K562 (cell line): Measurements from ENCODE around the gene CUL1. TPM values are rescaled to one million over a fixed set of nuclear protein-coding genes. Genes with fewer than 3 reads are reported as not detected.

Source experiments
- ATAC-seq: fragments of 200-7000 bp; cut with Tn5 transposase; 3 replicates; pipeline ENCODE4 v1.9.1; 2020; ENCODE audit warnings: moderate library complexity
- BruUV-seq: library from RNA; stranded (reverse); fragments of 400-500 nt; replicated peaks from 2 replicates; lab custom pipeline; 2021; lab: Mats Ljungman, UMichigan
- CTCF ChIA-PET: fragments of 300-600 bp; formaldehyde crosslinking; extraction: SDS; loops from one replicate; lab custom pipeline; 2021; ENCODE audit warnings: low intra/inter-chr PET ratio; lab: Yijun Ruan, JAX
- POLR2A ChIA-PET: fragments of 300-600, 350-650 bp; sonication (Branson Sonifier 250); formaldehyde crosslinking; extraction: SDS; loops from one replicate; lab custom pipeline; 2021; ENCODE audit warnings: antibody characterized with exemption, inconsistent platforms; lab: Yijun Ruan, JAX
- DNase-seq, 4 experiments: peaks; one replicate each; pipeline versions ENCODE4 v3.0.0 to v3.0.0-alpha.2; 2011 to 2018; ENCODE audit warnings: low spot score in 3 of 4, mixed read lengths in 3 of 4; ENCODE audit errors: extremely low read depth in 1 of 4
- FAIRE-seq: peaks from 2 replicates; lab custom pipeline; 2011; peaks lifted over from hg19 to GRCh38; lab: Jason Lieb, UNC
- H2AFZ ChIP-seq: 2 replicates; pipeline ENCODE4 v1.6.0; 2011; ENCODE audit warnings: low read depth, low read length, control low read depth, inconsistent platforms
- H3K27ac ChIP-seq: fragments of 200-600 bp; 3 replicates; pipeline ENCODE4 v1.8.0; 2011; ENCODE audit warnings: low read depth, mild to moderate bottlenecking, control low read depth, inconsistent platforms, low read length, moderate library complexity, mixed read lengths; ENCODE audit errors: extremely low read depth
- H3K27me3 ChIP-seq, 2 experiments: fragments of 300-600 bp in 1 of 2; 2 replicates in 1 of 2; 3 replicates in 1 of 2; pipeline versions ENCODE4 v1.6.0 to v1.8.0; 2011; ENCODE audit warnings: inconsistent platforms in 2 of 2, low read length in 2 of 2, mild to moderate bottlenecking in 1 of 2, mixed read lengths in 1 of 2, moderate library complexity in 1 of 2; ENCODE audit not compliant: control insufficient read depth in 2 of 2, insufficient read depth in 2 of 2
- H3K36me3 ChIP-seq: fragments of 300-600 bp; 3 replicates; pipeline ENCODE4 v1.8.0; 2011; ENCODE audit warnings: mild to moderate bottlenecking, low read length, inconsistent platforms; ENCODE audit not compliant: control insufficient read depth, insufficient read depth
- H3K4me1 ChIP-seq, 2 experiments: fragments of 200-600 bp in 1 of 2; replicated peaks in 1 of 2; 2 replicates in 1 of 2; 3 replicates in 1 of 2; pipeline versions ENCODE4 v1.5.1 to v1.8.0; 2011; ENCODE audit warnings: inconsistent platforms in 2 of 2, low read length in 2 of 2, mild to moderate bottlenecking in 1 of 2, mixed read lengths in 1 of 2, moderate library complexity in 1 of 2; ENCODE audit not compliant: control insufficient read depth in 2 of 2, insufficient read depth in 2 of 2
- H3K4me2 ChIP-seq: 2 replicates; pipeline ENCODE4 v1.6.1; 2011; ENCODE audit warnings: low read length, control low read depth, inconsistent platforms, mixed read lengths; ENCODE audit not compliant: insufficient read depth
- H3K4me3 ChIP-seq: fragments of 200-600 bp; sonication (generic), shearing (Covaris generic); 2 replicates; pipeline ENCODE4 v1.5.1; 2016; ENCODE audit warnings: control low read depth, inconsistent platforms
- H3K79me2 ChIP-seq: fragments of 200-600 bp; 3 replicates; pipeline ENCODE4 v1.8.0; 2011; ENCODE audit warnings: low read length, inconsistent platforms; ENCODE audit not compliant: control insufficient read depth, insufficient read depth
- H3K9ac ChIP-seq, 2 experiments: 2 replicates each; pipeline versions ENCODE4 v1.6.0 to v1.6.1; 2011; ENCODE audit warnings: low read depth in 2 of 2, low read length in 2 of 2, control low read depth in 1 of 2, inconsistent platforms in 1 of 2, mild to moderate bottlenecking in 1 of 2, mixed read lengths in 1 of 2; ENCODE audit not compliant: insufficient read depth in 1 of 2
- H3K9me1 ChIP-seq: one replicate; pipeline ENCODE4 v1.6.0; 2011; ENCODE audit warnings: inconsistent platforms, mild to moderate bottlenecking, low read length, moderate library complexity; ENCODE audit not compliant: control insufficient read depth, insufficient read depth
- H3K9me3 ChIP-seq: replicated peaks from 2 replicates; pipeline ENCODE4 v1.5.1; 2011; ENCODE audit warnings: low read depth, low read length, inconsistent platforms; ENCODE audit not compliant: control insufficient read depth, insufficient read depth
- H4K20me1 ChIP-seq: replicated peaks from 2 replicates; pipeline ENCODE4 v1.6.1; 2011; ENCODE audit warnings: low read length, inconsistent platforms, mixed read lengths; ENCODE audit not compliant: control insufficient read depth, insufficient read depth
- CBFA2T3 ChIP-seq: fragments of 450-650 bp; IDR thresholded peaks from 2 replicates; pipeline ENCODE4 v1.6.1; 2017
- CBX3 ChIP-seq, 2 experiments: IDR thresholded peaks; 1 replicate in 1 of 2; 2 replicates in 1 of 2; pipeline ENCODE4 v1.6.1; 2012; ENCODE audit warnings: inconsistent platforms in 2 of 2, low read length in 2 of 2, borderline replicate concordance in 1 of 2, control low read depth in 1 of 2
- CC2D1A ChIP-seq: fragments of 450-650 bp; IDR thresholded peaks from 2 replicates; pipeline ENCODE4 v1.6.1; 2017; ENCODE audit warnings: mild to moderate bottlenecking
- CCNT2 ChIP-seq: IDR thresholded peaks from 2 replicates; pipeline ENCODE4 v1.6.1; 2011; ENCODE audit warnings: borderline replicate concordance, low read depth, mild to moderate bottlenecking, moderate library complexity, mixed read lengths, low read length; ENCODE audit not compliant: insufficient read length; ENCODE audit errors: extremely low read depth
- CHD2 ChIP-seq: IDR thresholded peaks from 2 replicates; pipeline ENCODE4 v1.6.1; 2011; ENCODE audit warnings: low read depth, low read length
- CREM ChIP-seq: IDR thresholded peaks from 2 replicates; pipeline ENCODE4 v1.6.1; 2014; ENCODE audit warnings: antibody characterized with exemption, low read depth
- EWSR1 ChIP-seq: fragments of 450-650 bp; IDR thresholded peaks from 2 replicates; pipeline ENCODE4 v1.6.1; 2018; ENCODE audit warnings: borderline replicate concordance, mild to moderate bottlenecking, low read depth, moderate library complexity; ENCODE audit not compliant: partially characterized antibody
- FOXA3 ChIP-seq, 2 experiments: fragments of 450-650 bp in 1 of 2; sonication (generic) in 1 of 2; formaldehyde crosslinking; IDR thresholded peaks in 1 of 2; conservative IDR thresholded peaks in 1 of 2; 2 replicates each; pipeline versions ENCODE4 v1.4.0 to v1.8.0; 2020 to 2022; ENCODE audit warnings: mild to moderate bottlenecking in 2 of 2, missing genetic modification reagents in 1 of 2
- ILF3 ChIP-seq: fragments of 450-650 bp; IDR thresholded peaks from 2 replicates; pipeline ENCODE4 v1.6.1; 2018; ENCODE audit warnings: antibody characterized with exemption, mild to moderate bottlenecking, moderate library complexity, borderline replicate concordance
- KAT2B ChIP-seq: IDR thresholded peaks from one replicate; pipeline ENCODE4 v1.6.1; 2012; ENCODE audit warnings: low read depth, mild to moderate bottlenecking, control low read depth, inconsistent platforms, low read length, moderate library complexity
- SMARCC2 ChIP-seq: fragments of 450-650 bp; IDR thresholded peaks from 2 replicates; pipeline ENCODE4 v1.6.1; 2017; ENCODE audit warnings: antibody characterized with exemption, moderate library complexity, mild to moderate bottlenecking, low read depth
- USF1 ChIP-seq: sonication (generic); formaldehyde crosslinking; IDR thresholded peaks from 2 replicates; pipeline ENCODE4 v1.9.0; 2022; ENCODE audit warnings: mild to moderate bottlenecking, missing genetic modification reagents
- WGBS: fragments of 100-300 bp; shearing (Covaris generic); methylation state at CpG from one replicate; pipeline ENCODE4 v1.1.6; 2016; ENCODE audit warnings: low coverage, mixed read lengths; ENCODE audit not compliant: insufficient coverage; ENCODE audit errors: missing lambda C conversion rate; 5-methylcytosine and 5-hydroxymethylcytosine counted together
- in situ Hi-C: fragments of 300-500 bp; cut with MboI; formaldehyde crosslinking; loops from 4 replicates; pipeline ENCODE4 v1.15.0; 2018; ENCODE audit warnings: inconsistent platforms, mixed read lengths
- intact Hi-C: fragments of 100-400 bp; cut with micrococcal nuclease; formaldehyde crosslinking; loops from 2 replicates; pipeline ENCODE4 v1.14.2; 2022
- polyA plus RNA-seq, 8 experiments: library from polyadenylated mRNA; depleted of rRNA in 4 of 8; stranded (reverse) in 5 of 8; unstranded in 3 of 8; fragments of >200 nt; fragmentation: Nextera tagmentation in 2 of 8; fragmentation: Illumina TruSeq in 1 of 8; extraction: Ambion mirVana in 2 of 8; extraction: Trizol in 1 of 8; gene quantifications; 2 replicates each; pipeline versions ENCODE4 v1.2.1 to v1.2.3, GENCODE V29; 2011 to 2014; ENCODE audit warnings: inconsistent platforms in 1 of 8, missing spikeins in 1 of 8
- total RNA-seq, 7 experiments: library from RNA; depleted of rRNA in 6 of 7; stranded (reverse); fragments of >200 nt in 6 of 7; fragmentation: Illumina TruSeq in 2 of 7; extraction: Trizol in 2 of 7; gene quantifications; 2 replicates each; pipeline versions ENCODE4 v1.2.1 to v1.2.3, GENCODE V29; 2011 to 2021; ENCODE audit warnings: low replicate concordance in 1 of 7

The CUL1 gene
- total and polyA plus RNA-seq, 9 of the 15 experiments (the other 6 are each of a cell fraction or from before 2014, with no cell fraction given), result 31.5 to 107 (median 96.5) TPM

- in situ Hi-C loops (no loop called here), intact Hi-C loops (loop anchor here (5.0 kb wide), 1 partner anchor 268 kb away; no protein-coding TSS in a partner anchor)
- Histone ChIP-seq H3K36me3 (no peaks in the 10 kb centered on the region), H3K27me3 (peaks cover 0 to 2% of the 10 kb centered on the region in 2 experiments; a peak in 1 of 5 replicates), H3K4me3 (no peak overlapping the region), H3K4me1 (peaks cover 18 to 22% of the 10 kb centered on the region in 2 experiments; a peak in 4 of 5 replicates), H3K9ac (no peak overlapping the region), H3K9me1 (no peaks in the 10 kb centered on the region), H4K20me1 (no peaks in the 10 kb centered on the region), H3K9me3 (no peaks in the 10 kb centered on the region), H2AFZ (no peak overlapping the region), H3K27ac (no peak overlapping the region), H3K79me2 (peaks cover 19% of the 10 kb centered on the region), H3K4me2 (no peak overlapping the region)
- DNase-seq (no peak), ATAC-seq (no peak), FAIRE-seq (no peak)
- POLR2A ChIA-PET, result interaction anchor here (0.6 to 1.2 kb wide), 2 partner anchors 10 to 275 kb away, joined by 3 to 4 read pairs; no protein-coding TSS in a partner anchor
- BruUV-seq, result no TSS peak
- WGBS, result 66% methylated on average over 5 of the region's 5 CpGs
- CTCF ChIA-PET, result no interaction called here
- TF ChIP-seq CC2D1A (no peak), EWSR1 (no peak), CREM (no peak), FOXA3 (CRISPR knock-in tag; conservative IDR thresholded peaks at IDR 0.05 in 1 of 2, IDR thresholded peaks at IDR 0.05 in 1 of 2) (no peak), CCNT2 (no peak), CBFA2T3 (no peak), ILF3 (no peak), KAT2B (no peak), USF1 (CRISPR knock-in tag) (no peak), CHD2 (no peak), SMARCC2 (no peak), CBX3 (IDR thresholded peaks at IDR 0.05; ENCODE audit: borderline replicate concordance in 1 of 2, low read length in 2 of 2) (no peak)
These were observed 4.1 kb upstream of the CUL1 start for GRCh38 chr7:148694631-148695030.
